ENCODE data around the gene CDC14A.

Gene CDC14A

GRCh38 chr1:100433563-100433962 lies 81.3 kb downstream of the CDC14A start:
- TF ChIP-seq, protein P1, sequence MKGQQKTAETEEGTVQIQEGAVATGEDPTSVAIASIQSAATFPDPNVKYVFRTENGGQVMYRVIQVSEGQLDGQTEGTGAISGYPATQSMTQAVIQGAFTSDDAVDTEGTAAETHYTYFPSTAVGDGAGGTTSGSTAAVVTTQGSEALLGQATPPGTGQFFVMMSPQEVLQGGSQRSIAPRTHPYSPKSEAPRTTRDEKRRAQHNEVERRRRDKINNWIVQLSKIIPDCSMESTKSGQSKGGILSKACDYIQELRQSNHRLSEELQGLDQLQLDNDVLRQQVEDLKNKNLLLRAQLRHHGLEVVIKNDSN (IDR thresholded peaks at IDR 0.05), result no peak
- TF ChIP-seq EP300 (IDR thresholded peaks at IDR 0.05; ENCODE audit: borderline replicate concordance) (no peak), MAX (IDR thresholded peaks at IDR 0.05) (no peak), ZBTB7A (IDR thresholded peaks at IDR 0.05; ENCODE audit: low read depth) (no peak), TCF12 (IDR thresholded peaks at IDR 0.05; ENCODE audit: low read depth) (no peak), EGR1 (IDR thresholded peaks at IDR 0.05) (no peak), RAD21 (IDR thresholded peaks at IDR 0.05; ENCODE audit: low read depth) (no peak), YY1 (IDR thresholded peaks at IDR 0.05; ENCODE audit: low read depth) (no peak), TEAD4 (IDR thresholded peaks at IDR 0.05) (no peak), REST (IDR thresholded peaks at IDR 0.05; ENCODE audit: low read depth) (no peak), CEBPB (IDR thresholded peaks at IDR 0.05) (no peak), NFIC (IDR thresholded peaks at IDR 0.05) (no peak), TAF1 (IDR thresholded peaks at IDR 0.05; ENCODE audit: low read depth) (no peak), FOXM1 (IDR thresholded peaks at IDR 0.05; ENCODE audit: borderline replicate concordance, low read depth) (no peak), CREB1 (IDR thresholded peaks at IDR 0.05; ENCODE audit: low read depth) (no peak)

GRCh38 chr1:100434831-100435230 lies 82.5 kb downstream of the CDC14A start:
- TF ChIP-seq YY1 (IDR thresholded peaks at IDR 0.05; ENCODE audit: low read depth), result no peak

- TF ChIP-seq TEAD4 (IDR thresholded peaks at IDR 0.05), result no peak
- no peak for TF ChIP-seq EGR1 (IDR thresholded peaks at IDR 0.05)
- no peak for TF ChIP-seq EP300 (IDR thresholded peaks at IDR 0.05; ENCODE audit: borderline replicate concordance)
- TF ChIP-seq RAD21 (IDR thresholded peaks at IDR 0.05; ENCODE audit: low read depth), result no peak
- no peak for TF ChIP-seq REST (IDR thresholded peaks at IDR 0.05; ENCODE audit: low read depth)
- TF ChIP-seq YY1 (IDR thresholded peaks at IDR 0.05; ENCODE audit: low read depth), result no peak
- no peak for TF ChIP-seq ZBTB7A (IDR thresholded peaks at IDR 0.05; ENCODE audit: low read depth)
- no peak for TF ChIP-seq NFIC (IDR thresholded peaks at IDR 0.05)
- TF ChIP-seq, protein P1 (IDR thresholded peaks at IDR 0.05), result no peak
- no peak for TF ChIP-seq TAF1 (IDR thresholded peaks at IDR 0.05; ENCODE audit: low read depth)
- no peak for TF ChIP-seq CEBPB (IDR thresholded peaks at IDR 0.05)
- TF ChIP-seq TCF12 (IDR thresholded peaks at IDR 0.05; ENCODE audit: low read depth), result no peak
- TF ChIP-seq MAX (IDR thresholded peaks at IDR 0.05), result no peak
- TF ChIP-seq FOXM1 (IDR thresholded peaks at IDR 0.05; ENCODE audit: borderline replicate concordance, low read depth), result no peak
- no peak for TF ChIP-seq CREB1 (IDR thresholded peaks at IDR 0.05; ENCODE audit: low read depth)
These were observed 86.1 kb downstream of the CDC14A start for GRCh38 chr1:100438375-100438774.

DNA sequence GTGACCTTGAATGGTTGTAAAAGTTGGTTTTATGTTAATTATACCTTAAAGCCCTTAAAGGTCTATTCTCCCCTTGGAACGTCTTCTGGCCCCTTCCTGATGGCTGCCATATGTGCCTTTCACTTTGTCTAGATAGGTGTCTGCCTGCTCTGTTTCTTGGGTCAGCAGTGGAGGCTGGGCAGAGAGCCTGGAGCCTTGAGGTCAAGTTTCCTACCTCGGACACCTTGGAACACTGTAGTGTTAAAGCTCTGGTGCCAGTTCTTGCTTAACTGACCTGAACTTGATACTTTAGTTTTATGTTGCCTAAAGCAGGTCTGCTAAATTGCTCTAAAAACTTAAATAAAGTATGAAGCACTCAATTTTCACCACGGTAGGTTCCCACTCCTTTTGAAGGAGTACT lies 86.5 kb downstream of the CDC14A start:
- no peak for TF ChIP-seq TAF1 (IDR thresholded peaks at IDR 0.05; ENCODE audit: low read depth)
- TF ChIP-seq FOXM1 (IDR thresholded peaks at IDR 0.05; ENCODE audit: borderline replicate concordance, low read depth), result no peak
- no peak for TF ChIP-seq REST (IDR thresholded peaks at IDR 0.05; ENCODE audit: low read depth)

GRCh38 chr1:100440075-100440809 lies 87.9 kb downstream of the CDC14A start:
- TF ChIP-seq YY1 (IDR thresholded peaks at IDR 0.05; ENCODE audit: low read depth), result no peak
- TF ChIP-seq NFIC (IDR thresholded peaks at IDR 0.05), result no peak
- TF ChIP-seq CREB1 (IDR thresholded peaks at IDR 0.05; ENCODE audit: low read depth), result no peak
- TF ChIP-seq FOXM1 (IDR thresholded peaks at IDR 0.05; ENCODE audit: borderline replicate concordance, low read depth), result no peak
- no peak for TF ChIP-seq EGR1 (IDR thresholded peaks at IDR 0.05)
- no peak for TF ChIP-seq TAF1 (IDR thresholded peaks at IDR 0.05; ENCODE audit: low read depth)
- TF ChIP-seq RAD21 (IDR thresholded peaks at IDR 0.05; ENCODE audit: low read depth), result no peak
- TF ChIP-seq, protein P1 (IDR thresholded peaks at IDR 0.05), result no peak
- TF ChIP-seq EP300 (IDR thresholded peaks at IDR 0.05; ENCODE audit: borderline replicate concordance), result no peak
- no peak for TF ChIP-seq TEAD4 (IDR thresholded peaks at IDR 0.05)
- no peak for TF ChIP-seq ZBTB7A (IDR thresholded peaks at IDR 0.05; ENCODE audit: low read depth)
- TF ChIP-seq MAX (IDR thresholded peaks at IDR 0.05), result no peak
- TF ChIP-seq CEBPB (IDR thresholded peaks at IDR 0.05), result no peak
- no peak for TF ChIP-seq REST (IDR thresholded peaks at IDR 0.05; ENCODE audit: low read depth)
- TF ChIP-seq TCF12 (IDR thresholded peaks at IDR 0.05; ENCODE audit: low read depth), result no peak
